Mesothelial cell of epicardium (in vitro differentiated cells): ENCODE data around the gene KIF16B. TPM values are rescaled to one million over a fixed set of nuclear protein-coding genes. Genes with fewer than 3 reads are reported as not detected.
"Not testable (repeated sequence)": the region's sequence is repeated elsewhere in the genome, so short reads cannot be mapped to it uniquely, and the experiment has no call there.

Experiments used
- DNase-seq, 2 experiments: peaks; one replicate each; pipeline ENCODE4 v3.0.0; 2021; ENCODE audit warnings: low spot score in 2 of 2; ENCODE audit not compliant: unreplicated experiment in 2 of 2
- H3K27ac Mint-ChIP-seq: 2 replicates; pipeline ENCODE4 v1.8.0; 2021; ENCODE audit warnings: mixed read lengths
- H3K27me3 Mint-ChIP-seq: 2 replicates; pipeline ENCODE4 v1.8.0; 2021; ENCODE audit warnings: low read depth, mixed read lengths
- H3K36me3 Mint-ChIP-seq: 2 replicates; pipeline ENCODE4 v1.8.0; 2021; ENCODE audit warnings: mixed read lengths
- H3K4me1 Mint-ChIP-seq: 2 replicates; pipeline ENCODE4 v1.8.0; 2021; ENCODE audit warnings: mixed read lengths
- H3K4me3 Mint-ChIP-seq: 2 replicates; pipeline ENCODE4 v1.8.0; 2021; ENCODE audit warnings: mild to moderate bottlenecking, moderate library complexity, mixed read lengths
- H3K9me3 Mint-ChIP-seq: 2 replicates; pipeline ENCODE4 v1.8.0; 2021; ENCODE audit warnings: mixed read lengths
- CTCF ChIP-seq: fragments of 200-600 bp; sonication (generic); IDR thresholded peaks from one replicate; pipeline ENCODE4 v1.5.0; 2021; ENCODE audit warnings: antibody characterized with exemption; ENCODE audit not compliant: unreplicated experiment
- total RNA-seq: library from RNA; stranded (reverse); gene quantifications from 3 replicates; pipeline ENCODE4 v1.2.1, GENCODE V29; 2021

KIF16B gene
- total RNA-seq, 1 donor from 2014 or later: 12.8 TPM

GRCh38 chr20:16267526-16267925 is 305.7 kb downstream of the KIF16B start:
- no peak overlapping the region for H3K4me3 Mint-ChIP-seq
- H3K27me3 Mint-ChIP-seq: no peaks in the 10 kb centered on the region
- no peak for DNase-seq
- no peak overlapping the region for H3K27ac Mint-ChIP-seq
- H3K36me3 Mint-ChIP-seq: peaks cover 21% of the 10 kb centered on the region
- H3K4me1 Mint-ChIP-seq: peaks cover 13% of the 10 kb centered on the region
- peaks cover 19% of the 10 kb centered on the region for H3K9me3 Mint-ChIP-seq
- no peak for TF ChIP-seq CTCF

GRCh38 chr20:16265334-16265733 is 307.9 kb downstream of the KIF16B start:
- peaks cover 21% of the 10 kb centered on the region for H3K36me3 Mint-ChIP-seq
- H3K4me1 Mint-ChIP-seq: peaks cover 13% of the 10 kb centered on the region
- no peak for TF ChIP-seq CTCF
- H3K27me3 Mint-ChIP-seq: no peaks in the 10 kb centered on the region
- DNase-seq: peak in 1 of 2 experiments; percentile 5
- peaks cover 19% of the 10 kb centered on the region for H3K9me3 Mint-ChIP-seq
- H3K4me3 Mint-ChIP-seq: no peak overlapping the region
- H3K27ac Mint-ChIP-seq: no peak overlapping the region

GRCh38 chr20:16263582-16263981 is 309.7 kb downstream of the KIF16B start:
- DNase-seq: peak in 1 of 2 experiments; percentile 35
- Mint-ChIP-seq H3K36me3 (peaks cover 21% of the 10 kb centered on the region), H3K4me3 (no peak overlapping the region), H3K4me1 (peaks cover 13% of the 10 kb centered on the region), H3K9me3 (peaks cover 19% of the 10 kb centered on the region), H3K27ac (no peak overlapping the region), H3K27me3 (peaks cover 4% of the 10 kb centered on the region)
- TF ChIP-seq CTCF: no peak

- Mint-ChIP-seq H3K4me1 (peaks cover 13% of the 10 kb centered on the region), H3K27me3 (peaks cover 4% of the 10 kb centered on the region), H3K27ac (no peak overlapping the region), H3K36me3 (peaks cover 19% of the 10 kb centered on the region), H3K4me3 (no peak overlapping the region), H3K9me3 (peaks cover 19% of the 10 kb centered on the region)
- no peak for TF ChIP-seq CTCF
- DNase-seq: no peak
Observed at GRCh38 chr20:16262594-16262993, 310.7 kb downstream of the KIF16B start.

- TF ChIP-seq CTCF: no peak
- Mint-ChIP-seq H3K9me3 (peaks cover 14% of the 10 kb centered on the region), H3K36me3 (peaks cover 11% of the 10 kb centered on the region), H3K4me3 (no peak overlapping the region), H3K27me3 (peaks cover 7% of the 10 kb centered on the region), H3K27ac (no peak overlapping the region), H3K4me1 (peaks cover 13% of the 10 kb centered on the region)
- no peak for DNase-seq
Observed at GRCh38 chr20:16261733-16262273, 311.4 kb downstream of the KIF16B start.

- Mint-ChIP-seq H3K27ac (no peak overlapping the region), H3K4me1 (peaks cover 13% of the 10 kb centered on the region), H3K36me3 (peaks cover 6% of the 10 kb centered on the region), H3K27me3 (peaks cover 7% of the 10 kb centered on the region), H3K4me3 (no peak overlapping the region), H3K9me3 (peaks cover 6% of the 10 kb centered on the region)
- no peak for TF ChIP-seq CTCF
- DNase-seq: no peak
Observed at GRCh38 chr20:16260911-16261310, 312.3 kb downstream of the KIF16B start.

GRCh38 chr20:16260133-16260532 is 313.1 kb downstream of the KIF16B start:
- H3K4me3 Mint-ChIP-seq, H3K27ac Mint-ChIP-seq, H3K27me3 Mint-ChIP-seq, DNase-seq, H3K9me3 Mint-ChIP-seq, H3K36me3 Mint-ChIP-seq: not testable (repeated sequence)
- H3K4me1 Mint-ChIP-seq: peaks cover 13% of the 10 kb centered on the region
